Measurements from ENCODE around the gene DENND2C.

DNA sequence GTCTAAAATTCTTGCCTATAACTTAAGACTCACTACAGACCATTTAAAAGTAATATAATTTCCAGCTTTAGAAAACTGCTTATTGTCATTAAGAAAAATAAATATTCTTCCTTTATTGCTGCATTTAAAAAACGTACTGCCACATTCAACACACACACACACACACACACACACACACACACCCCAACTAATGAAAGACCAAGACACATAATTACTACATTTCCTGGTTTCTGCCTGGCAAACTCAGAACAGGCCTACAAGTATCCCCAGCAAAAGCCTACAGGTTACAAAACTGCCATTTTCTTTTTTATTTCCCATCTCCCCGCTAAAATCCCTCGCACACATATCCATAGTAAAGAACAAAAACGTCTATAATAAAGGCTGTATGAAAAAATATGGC, 1.5 kb downstream of the DENND2C start:
- TF ChIP-seq, protein P1, sequence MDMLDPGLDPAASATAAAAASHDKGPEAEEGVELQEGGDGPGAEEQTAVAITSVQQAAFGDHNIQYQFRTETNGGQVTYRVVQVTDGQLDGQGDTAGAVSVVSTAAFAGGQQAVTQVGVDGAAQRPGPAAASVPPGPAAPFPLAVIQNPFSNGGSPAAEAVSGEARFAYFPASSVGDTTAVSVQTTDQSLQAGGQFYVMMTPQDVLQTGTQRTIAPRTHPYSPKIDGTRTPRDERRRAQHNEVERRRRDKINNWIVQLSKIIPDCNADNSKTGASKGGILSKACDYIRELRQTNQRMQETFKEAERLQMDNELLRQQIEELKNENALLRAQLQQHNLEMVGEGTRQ (IDR thresholded peaks at IDR 0.05), result no peak
- TF ChIP-seq, protein P2, sequence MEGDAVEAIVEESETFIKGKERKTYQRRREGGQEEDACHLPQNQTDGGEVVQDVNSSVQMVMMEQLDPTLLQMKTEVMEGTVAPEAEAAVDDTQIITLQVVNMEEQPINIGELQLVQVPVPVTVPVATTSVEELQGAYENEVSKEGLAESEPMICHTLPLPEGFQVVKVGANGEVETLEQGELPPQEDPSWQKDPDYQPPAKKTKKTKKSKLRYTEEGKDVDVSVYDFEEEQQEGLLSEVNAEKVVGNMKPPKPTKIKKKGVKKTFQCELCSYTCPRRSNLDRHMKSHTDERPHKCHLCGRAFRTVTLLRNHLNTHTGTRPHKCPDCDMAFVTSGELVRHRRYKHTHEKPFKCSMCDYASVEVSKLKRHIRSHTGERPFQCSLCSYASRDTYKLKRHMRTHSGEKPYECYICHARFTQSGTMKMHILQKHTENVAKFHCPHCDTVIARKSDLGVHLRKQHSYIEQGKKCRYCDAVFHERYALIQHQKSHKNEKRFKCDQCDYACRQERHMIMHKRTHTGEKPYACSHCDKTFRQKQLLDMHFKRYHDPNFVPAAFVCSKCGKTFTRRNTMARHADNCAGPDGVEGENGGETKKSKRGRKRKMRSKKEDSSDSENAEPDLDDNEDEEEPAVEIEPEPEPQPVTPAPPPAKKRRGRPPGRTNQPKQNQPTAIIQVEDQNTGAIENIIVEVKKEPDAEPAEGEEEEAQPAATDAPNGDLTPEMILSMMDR (IDR thresholded peaks at IDR 0.05), result no peak
- TF ChIP-seq MYC (IDR thresholded peaks at IDR 0.05; ENCODE audit: borderline replicate concordance, low read length) (no peak), EP300 (IDR thresholded peaks at IDR 0.05) (no peak), MAZ (IDR thresholded peaks at IDR 0.05; ENCODE audit: borderline replicate concordance, low read depth, low read length) (no peak)
- TF ChIP-seq, protein P3, sequence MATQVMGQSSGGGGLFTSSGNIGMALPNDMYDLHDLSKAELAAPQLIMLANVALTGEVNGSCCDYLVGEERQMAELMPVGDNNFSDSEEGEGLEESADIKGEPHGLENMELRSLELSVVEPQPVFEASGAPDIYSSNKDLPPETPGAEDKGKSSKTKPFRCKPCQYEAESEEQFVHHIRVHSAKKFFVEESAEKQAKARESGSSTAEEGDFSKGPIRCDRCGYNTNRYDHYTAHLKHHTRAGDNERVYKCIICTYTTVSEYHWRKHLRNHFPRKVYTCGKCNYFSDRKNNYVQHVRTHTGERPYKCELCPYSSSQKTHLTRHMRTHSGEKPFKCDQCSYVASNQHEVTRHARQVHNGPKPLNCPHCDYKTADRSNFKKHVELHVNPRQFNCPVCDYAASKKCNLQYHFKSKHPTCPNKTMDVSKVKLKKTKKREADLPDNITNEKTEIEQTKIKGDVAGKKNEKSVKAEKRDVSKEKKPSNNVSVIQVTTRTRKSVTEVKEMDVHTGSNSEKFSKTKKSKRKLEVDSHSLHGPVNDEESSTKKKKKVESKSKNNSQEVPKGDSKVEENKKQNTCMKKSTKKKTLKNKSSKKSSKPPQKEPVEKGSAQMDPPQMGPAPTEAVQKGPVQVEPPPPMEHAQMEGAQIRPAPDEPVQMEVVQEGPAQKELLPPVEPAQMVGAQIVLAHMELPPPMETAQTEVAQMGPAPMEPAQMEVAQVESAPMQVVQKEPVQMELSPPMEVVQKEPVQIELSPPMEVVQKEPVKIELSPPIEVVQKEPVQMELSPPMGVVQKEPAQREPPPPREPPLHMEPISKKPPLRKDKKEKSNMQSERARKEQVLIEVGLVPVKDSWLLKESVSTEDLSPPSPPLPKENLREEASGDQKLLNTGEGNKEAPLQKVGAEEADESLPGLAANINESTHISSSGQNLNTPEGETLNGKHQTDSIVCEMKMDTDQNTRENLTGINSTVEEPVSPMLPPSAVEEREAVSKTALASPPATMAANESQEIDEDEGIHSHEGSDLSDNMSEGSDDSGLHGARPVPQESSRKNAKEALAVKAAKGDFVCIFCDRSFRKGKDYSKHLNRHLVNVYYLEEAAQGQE (IDR thresholded peaks at IDR 0.05), result no peak
